ENCODE data around the gene SHROOM3.

- TF ChIP-seq CTCF (conservative IDR thresholded peaks at IDR 0.05 in 1 of 2, IDR thresholded peaks at IDR 0.05 in 1 of 2; ENCODE audit: extremely low read depth in 1 of 2, insufficient read depth in 1 of 2, low read depth in 1 of 2, low read length in 2 of 2) (no peak), EZH2 (IDR thresholded peaks at IDR 0.05; ENCODE audit: borderline replicate concordance, low read length) (no peak)
Measured at GRCh38 chr4:76745240-76745639, 310.2 kb downstream of the SHROOM3 start.

Measured in mammary epithelial cell (primary cell).